NCI-H146 treated with DMSO at 0.1 percent for 48 hours (cell line): ENCODE measurements around the gene PHACTR3.
"Not testable (repeated sequence)": the region's sequence is repeated elsewhere in the genome, so short reads cannot be mapped to it uniquely, and the experiment has no call there.

ENCODE experiments used
- DNase-seq: peaks from one replicate; lab custom pipeline; 2025; ENCODE audit not compliant: unreplicated experiment; lab: John Stamatoyannopoulos, UW

PHACTR3 gene

DNA sequence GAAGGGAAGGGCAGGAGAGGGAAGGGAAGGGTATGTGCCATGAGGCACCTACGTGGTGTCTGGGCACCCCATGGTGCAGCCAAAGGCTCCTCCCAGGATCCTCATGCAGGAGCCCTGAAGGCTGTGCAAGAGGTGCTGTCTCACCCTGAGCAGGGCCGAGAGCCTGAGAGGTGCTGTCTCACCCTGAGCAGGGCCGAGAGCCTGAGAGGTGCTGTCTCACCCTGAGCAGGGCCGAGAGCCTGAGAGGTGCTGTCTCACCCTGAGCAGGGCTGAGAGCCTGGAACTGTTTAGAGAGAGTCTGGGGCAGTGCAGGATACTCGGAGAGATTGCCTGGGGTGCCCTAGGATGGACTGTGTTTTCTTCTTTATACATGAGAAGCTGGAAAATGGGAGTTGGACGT lies 14.2 kb downstream of the PHACTR3 start:
- not testable (repeated sequence) for DNase-seq

DNA sequence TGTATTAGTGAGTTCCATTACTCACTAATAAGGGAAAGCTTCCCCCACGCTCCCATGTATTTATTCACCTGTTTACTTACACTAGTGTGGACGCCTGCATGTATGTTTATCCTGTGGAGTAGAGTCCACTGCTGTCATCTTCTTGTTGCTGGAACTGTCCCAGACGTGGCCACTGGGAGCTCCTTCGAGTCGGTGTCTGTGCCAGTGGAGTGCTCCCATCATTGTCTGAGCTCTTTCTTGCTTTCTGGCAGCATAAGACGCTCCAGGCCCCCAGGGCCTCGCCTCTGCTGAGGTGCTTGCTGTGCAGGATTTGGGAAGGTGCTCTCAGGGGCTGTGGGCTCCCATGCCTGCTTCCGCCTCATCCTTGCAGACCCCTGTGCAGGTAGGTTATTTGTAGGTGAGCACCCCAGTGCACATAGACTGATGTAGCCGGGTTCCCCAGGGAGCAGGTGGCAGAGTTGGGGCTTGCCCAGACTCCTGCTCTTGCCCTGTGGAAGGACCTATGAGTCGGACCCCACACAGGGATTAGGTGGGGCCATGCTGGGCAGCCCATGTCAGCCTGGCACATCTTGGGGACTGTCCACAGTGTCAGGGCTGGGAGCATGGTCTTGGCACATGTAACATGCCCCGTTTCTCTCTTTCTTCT lies 16.6 kb downstream of the PHACTR3 start:
- no peak for DNase-seq

DNA sequence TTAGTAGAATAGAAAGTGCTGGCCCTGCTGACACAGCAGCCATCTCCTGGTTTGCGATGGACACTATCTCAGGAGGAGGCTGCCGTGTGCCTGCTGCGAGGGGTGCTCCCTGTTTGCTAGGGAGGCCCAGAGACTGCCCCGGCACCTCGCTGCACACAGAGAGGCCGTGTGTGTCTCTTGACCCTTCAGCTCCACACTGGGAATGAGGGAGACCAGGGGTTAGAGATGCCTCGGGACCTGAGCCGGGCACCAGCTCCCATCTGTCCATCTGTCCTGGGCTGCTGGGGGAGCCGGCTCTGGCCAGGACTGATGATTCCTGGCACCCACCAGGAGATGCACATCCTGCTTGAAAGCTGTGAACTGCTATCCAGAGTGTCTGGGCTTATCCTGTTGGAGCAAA lies 18.2 kb downstream of the PHACTR3 start:
- no peak for DNase-seq

DNA sequence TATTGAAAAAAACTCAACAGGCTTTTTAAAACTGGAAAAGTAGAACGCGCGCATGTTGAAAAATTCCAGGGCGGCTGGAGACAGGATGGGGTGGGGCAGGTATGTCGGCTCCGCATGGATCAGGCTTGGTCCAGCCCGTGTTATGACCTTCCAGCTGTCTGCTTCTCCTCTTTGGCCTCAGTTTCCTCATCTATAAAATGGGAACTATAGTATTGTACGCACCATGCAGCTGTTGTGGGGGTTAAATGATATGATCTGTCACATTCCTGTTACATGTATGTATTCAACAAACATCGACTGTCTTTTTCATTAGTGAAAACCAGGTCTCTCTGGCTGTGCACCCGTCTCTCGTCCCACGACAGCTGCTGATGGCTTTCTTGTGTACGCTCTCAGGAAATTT lies 18.8 kb downstream of the PHACTR3 start:
- DNase-seq, result no peak

DNA sequence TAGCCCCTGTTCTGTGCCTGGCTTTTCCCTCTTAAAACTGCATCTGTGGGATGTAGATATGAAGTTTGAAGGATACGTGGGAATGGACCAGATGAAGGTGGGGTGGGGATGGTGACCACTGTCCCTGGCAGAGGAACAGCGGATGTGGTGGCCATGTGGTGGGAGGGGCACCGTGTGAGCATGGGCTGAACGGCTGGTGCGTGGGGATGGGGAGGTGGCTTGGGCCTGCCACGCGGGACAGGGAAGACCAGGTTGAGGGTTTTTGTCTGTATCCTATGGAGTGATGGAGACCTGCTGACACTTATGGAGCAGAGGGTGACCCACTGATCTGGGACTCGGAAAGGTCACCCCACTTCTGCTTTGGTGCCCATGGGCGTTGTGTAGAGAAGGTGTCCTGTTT lies 19.2 kb downstream of the PHACTR3 start:
- no peak for DNase-seq

DNA sequence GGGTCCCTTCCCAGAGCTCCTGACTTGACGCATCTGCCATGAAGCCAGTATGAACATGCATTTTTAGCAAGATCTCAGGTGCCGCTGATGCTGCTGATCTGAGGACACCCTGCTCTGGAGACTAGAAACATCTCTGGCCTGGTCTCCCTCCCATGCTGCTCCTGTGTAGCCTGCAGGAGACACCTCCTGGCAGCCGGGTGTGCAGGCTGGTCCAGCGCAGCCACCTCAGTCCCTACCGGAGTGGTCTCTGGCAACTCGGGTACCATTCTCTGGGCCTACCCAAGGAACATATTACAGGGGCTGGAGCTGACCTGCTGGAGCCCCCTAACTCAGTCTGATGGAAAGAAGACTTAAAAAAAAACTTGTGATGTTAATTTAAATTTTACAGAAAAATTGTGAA lies 20.1 kb downstream of the PHACTR3 start:
- DNase-seq, result no peak

DNA sequence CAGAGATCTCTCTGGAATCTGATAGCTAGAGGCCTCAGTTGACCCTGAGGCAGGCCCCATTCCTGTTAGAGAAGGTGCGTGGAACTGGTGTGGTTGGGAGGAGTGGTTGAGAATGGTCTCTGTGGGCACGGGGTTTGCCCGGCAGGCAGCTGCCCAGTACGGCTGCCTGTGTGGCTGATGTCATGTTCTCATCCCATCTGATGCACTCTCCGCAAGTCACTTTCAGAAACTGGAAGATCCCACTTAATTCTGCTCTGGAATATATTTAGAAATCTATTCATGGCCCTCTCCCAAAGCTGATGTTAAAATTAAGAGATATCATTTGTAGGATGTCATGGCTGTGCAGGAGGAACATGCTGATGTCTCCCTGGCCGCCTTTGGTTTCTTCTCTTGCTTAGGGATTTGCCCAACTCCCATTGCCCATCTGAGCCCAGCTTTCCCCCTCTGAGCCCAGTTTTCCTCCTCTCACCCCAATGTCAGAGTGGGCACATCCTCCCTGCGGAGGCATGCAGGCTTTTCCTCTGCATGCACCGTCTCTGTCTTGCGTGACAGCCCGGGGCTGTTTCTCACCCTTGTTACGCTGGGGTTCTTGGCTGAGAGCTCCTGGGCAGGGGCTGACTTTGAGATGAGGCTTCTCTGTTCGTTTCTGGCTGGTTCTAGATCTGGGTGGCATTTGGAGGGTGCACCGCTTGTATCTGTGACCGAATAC lies 21.0 kb downstream of the PHACTR3 start:
- no peak for DNase-seq

DNA sequence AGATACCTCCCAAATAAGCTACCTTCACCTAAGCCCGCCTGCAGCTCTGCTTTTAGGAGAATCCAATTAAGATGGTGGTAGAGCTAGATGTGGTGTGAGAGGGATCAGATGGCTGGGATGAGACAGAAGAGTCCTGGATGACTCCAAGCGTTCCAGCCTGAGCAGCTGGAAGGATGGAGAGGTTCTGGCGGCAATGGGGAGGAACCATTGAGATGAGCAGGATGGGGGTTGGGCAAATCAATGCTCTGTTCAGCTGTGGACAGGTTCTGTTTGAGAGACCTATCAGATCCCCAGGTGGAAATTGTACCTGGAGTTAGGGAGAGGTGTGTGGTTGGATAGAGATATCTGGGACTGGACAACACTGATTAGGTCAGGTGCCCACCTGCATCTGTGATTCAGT lies 23.0 kb downstream of the PHACTR3 start:
- DNase-seq, result no peak

DNA sequence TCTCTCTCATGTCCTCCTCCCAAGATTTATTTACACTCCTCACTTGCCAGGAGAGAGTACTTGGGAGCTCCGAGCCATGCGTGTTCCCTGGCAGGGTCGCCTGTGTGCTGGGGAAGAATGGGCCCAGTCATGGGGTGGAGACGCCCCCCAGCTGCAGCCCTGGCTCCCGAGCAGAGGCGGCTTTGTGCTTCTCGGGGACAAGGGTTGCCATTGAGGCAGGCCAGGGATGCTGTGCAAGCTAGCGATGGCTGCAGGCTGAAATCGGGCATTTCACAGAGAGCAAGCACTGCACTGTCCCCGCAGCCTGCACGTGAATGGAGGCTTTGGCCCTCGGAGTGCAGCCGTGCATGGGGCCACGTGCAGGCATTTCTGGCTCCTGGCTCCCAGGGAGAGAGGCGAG lies 23.8 kb downstream of the PHACTR3 start:
- no peak for DNase-seq

DNA sequence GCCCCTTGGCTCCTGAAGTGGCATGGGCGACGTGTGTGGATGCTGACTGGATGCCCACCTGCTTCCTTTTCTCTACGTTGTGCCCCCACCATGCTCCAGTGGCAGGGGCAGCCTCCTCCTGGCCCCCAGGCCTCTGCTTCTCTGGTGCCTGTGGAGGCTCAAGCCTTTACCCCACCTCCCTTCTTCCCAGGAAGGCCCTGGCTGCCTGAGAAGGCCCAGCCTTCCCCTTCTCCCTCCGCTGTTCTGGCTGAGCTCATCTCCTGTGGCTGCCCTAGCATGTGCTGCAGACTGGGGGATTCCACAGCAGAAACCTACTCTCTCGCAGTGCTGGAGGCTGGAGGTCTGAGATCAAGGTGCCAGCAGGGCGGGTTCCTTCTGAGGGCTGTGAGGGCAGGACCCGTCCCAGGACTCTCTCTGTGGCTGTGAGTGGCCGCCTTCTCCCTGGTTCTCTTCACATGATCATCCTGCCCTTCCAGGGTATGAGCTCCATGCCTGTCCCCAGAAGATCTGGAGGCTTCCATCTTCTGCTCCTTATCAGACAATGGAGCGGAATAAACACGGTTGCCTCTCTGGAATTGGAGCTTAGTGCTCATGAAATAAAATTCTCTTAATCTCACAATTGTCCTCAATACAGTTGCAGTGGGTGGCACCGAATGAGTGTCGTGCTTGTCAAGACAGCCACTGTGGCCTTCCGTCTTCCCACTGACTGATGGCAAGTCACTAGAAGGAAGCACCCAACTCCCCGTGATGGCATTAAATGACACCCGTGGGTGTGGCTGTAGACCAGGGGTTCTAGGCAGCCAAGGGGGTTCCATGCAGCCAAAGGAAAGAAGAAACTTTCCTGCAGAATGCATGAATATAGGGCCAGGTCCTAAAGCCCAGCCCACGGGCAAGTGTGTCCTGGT lies 25.1 kb downstream of the PHACTR3 start:
- DNase-seq, result no peak

DNA sequence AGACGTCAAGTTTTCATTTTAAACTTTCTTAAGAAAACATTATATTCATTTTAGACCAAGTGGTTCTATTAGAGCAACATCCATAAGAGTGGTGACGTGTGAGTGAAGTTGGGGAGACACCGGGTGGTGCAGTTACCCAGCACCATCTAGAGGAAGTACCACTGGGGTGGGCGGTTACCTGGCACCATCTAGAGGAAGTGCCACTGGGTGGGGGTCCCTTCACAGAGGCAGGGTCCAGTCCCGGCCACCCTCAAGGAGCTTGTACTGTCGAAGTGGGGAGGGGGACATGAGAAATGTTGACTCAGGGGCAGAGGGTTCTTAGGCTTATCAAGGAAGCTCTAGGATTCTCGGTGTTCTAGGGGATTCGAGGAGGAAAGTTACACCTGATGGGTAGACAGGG lies 26.2 kb downstream of the PHACTR3 start:
- no peak for DNase-seq

DNA sequence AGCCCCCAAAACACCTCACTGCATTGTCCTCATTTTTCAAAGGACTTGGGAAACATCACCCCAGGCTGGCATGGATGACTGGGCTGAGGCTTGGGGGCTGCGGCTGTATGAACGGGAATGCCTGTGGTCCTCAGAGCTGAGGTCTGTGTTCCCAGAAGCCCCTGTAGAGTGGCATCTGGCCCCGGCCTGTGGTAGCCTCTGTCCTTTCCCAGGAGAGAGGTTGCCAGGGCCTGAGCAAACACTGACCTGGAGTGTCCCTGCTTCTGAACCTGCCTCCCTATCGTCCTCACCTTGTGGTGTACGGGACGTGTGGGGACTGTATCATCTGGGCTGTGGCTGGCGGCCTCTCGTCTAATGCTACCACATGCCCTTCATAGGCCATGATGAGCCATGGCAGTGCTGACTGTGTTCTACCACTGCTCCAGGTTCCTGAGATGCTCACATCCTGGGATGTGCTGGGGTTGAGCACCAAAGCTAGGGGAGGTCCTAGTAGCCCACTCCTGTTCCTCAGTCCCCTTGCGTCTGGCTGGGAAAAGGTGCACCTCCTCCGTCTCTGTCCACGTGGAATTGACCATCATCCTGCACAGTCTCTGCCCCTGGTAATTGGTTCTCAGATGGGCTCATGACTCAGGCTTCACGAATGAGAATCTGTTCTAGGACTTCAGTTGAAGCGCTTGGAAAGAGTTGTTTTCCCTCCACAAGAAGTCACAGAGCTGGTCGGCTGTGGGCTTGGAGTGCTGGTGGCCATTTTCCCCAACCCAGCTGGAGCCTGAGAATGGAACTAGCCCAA lies 27.6 kb downstream of the PHACTR3 start:
- no peak for DNase-seq

DNA sequence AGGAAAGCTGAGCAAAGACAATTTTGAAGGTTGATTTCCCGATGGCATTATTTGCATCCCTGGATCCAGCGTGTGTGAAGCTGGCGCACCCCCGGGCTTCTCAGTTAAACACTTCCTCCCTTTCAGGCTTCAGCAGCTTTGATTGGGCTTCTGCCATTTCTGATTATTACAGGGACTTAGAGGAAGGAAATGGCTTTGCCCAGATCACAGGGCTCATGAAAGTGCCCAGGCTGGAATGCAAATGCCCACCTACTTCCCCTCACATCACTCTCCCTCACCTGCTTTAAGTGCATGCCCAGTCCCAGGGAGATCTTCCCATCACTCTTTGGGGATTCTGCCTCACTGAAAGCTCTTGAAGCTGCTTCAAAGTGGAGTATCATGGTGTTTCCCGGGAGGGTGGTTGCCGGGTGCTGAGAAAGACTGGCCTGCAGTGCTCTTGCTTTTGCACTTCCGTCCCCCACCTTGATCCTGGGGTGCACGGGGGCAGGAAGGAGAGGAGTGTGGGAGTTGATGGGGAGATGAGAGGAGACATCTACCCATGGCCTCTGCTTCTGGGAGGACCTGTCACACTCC lies 28.3 kb downstream of the PHACTR3 start:
- DNase-seq, result no peak

DNA sequence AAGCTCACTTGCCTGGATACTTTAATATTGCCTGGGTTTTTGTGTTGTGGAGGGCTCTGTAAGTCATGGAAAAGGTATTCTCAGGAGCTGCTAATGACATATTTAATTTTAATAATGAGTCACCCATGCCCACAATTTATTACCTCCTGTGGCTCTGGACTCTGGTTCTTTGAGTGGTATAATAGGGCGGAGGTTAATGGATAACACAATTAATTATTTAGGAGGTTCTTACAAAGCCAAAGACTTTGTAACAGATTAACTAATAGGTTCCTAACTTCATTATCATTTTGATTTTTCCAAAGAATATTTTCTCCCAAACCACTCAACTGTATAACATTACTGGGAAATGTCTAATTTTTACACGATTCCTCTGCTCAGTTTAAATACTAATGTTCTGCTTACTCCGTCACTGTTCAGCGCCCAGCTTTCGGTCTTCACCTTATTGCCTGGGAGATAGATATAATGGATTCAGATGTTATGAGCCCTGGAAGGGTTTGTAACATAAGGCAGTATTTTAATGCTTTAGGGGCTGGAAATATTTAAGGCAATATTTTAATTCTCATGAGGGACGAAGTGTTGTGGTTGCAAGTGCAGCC lies 29.4 kb downstream of the PHACTR3 start:
- no peak for DNase-seq

DNA sequence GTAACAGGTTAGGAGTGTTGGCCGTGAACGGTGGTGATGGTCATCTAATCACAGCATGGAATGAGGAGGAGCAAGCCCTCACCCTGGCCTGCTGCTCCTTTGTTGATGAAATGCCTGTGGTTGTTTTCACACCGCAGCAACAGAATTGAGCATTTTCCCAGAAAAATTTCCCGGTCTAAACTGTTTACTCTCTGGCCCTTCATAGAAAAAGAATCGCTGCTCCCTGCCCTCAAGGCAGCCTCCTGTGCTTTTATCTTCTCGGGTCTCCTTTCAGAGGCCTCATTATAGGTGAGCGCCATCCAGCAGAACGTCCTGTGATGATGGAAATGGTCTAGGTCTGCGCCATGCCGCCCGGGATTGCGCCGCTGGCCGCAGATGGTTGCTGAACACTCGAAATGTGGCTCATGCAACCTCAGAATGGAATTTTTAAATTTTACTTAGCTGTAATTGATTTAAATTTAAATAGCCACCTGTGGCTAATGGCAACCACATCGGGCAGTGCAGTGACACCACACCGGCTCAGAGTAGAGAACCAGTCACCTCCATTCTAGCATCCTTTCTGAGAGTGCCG lies 30.2 kb downstream of the PHACTR3 start:
- DNase-seq, result no peak

DNA sequence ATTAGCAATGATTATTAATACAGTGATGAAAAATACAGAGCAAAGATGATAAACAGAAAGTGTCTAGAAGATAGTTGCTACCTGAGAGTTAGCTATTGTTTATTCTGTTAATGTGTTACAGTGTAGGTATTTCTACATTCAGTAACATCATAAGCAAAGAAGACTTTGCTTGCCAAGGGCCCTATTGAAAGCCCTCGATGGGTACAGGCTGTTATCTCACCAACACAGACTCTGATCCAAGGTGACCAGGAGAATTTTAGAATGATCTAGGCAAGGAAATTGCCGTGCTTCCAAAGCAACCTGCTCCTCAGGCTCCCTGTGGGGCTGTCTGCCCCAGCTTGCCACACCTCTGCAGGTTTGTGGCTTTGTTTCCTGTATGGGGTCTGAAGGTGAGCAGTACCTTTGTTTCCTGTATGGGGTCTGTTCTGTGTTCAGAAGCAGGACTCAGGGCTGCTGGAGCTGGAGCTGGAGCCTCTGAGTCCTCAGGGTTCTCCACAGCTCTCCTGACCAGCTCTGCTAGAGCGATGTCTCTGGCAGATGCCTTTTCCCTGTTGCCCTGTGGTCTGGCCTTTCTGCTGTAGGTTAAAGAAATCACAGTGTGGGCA lies 32.5 kb downstream of the PHACTR3 start:
- DNase-seq, result no peak

DNA sequence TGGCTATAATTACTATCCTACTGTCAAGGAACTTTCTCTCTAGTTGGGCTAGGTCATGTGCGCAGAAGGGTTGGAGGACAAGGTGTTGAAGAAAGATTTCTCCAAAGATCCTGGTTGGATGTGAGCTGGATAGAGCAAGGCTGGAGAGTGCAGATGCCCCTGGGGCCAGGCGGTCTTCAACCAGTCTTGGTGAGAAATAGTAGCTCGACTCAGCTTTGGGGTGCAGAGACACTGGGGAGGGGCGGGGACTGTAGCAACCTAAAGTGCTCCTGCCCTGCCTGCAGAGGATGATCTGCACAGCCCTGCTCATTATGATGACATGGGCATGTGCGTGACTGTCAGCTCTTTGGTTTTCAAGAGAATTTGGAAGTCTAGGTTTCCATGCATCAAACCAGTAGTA lies 35.9 kb downstream of the PHACTR3 start:
- no peak for DNase-seq

DNA sequence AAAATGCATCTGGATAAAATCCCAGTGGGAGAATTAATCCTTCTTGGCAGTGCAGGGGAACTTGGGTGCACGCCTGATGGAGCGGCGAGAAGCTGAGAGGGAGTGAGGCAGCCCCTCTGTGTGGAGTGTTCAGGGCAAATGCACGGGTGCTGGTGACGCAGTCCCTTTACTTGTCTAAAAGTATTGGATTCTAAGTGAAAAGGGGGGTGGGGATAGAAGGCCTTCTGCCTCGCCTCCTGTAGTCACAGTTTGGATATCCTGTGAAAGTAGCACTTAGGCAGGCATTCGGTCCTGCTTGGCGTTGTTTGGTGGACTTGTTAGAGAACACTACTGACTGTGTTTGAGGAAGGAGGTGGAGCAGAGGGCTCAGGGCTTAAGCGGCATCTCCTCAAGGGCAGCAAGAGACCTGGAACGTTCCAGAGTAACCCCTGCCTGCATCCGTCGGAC lies 39.3 kb downstream of the PHACTR3 start:
- no peak for DNase-seq

DNA sequence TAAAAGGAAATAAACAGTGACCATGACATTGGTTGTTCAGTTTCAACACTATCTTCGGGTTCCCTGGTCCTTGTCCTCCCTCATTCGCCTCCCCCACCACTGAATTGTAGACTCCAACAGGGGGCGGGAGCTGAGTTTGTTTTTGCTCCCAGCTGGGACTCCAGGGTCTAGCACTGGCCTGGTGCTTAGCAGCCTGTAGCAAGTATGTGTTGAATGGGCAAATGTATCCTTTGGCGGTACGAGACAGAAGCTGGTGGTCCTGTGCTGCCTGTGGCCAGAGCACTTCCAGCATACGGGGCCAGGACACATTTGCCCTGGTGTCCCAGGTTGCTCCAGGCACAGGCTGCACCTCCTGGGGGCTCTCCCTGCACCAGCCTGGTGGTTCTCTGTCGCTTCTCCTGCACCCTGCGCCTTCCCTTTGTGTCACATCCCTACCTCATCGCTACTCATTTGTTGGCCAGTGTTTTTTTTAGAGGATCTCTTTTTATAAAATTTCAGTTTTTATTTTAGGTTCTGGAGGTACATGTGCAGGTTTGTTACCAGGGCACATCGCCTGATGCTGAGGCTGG lies 40.1 kb downstream of the PHACTR3 start:
- DNase-seq, result no peak
